HG02973 (cell line): ENCODE measurements around the gene PRLHR.

ENCODE experiments used
- ATAC-seq: cut with Tn5 transposase; IDR thresholded peaks from one replicate; pipeline ENCODE4 v1.9.1; 2021; ENCODE audit warnings: moderate library complexity; ENCODE audit not compliant: unreplicated experiment

PRLHR gene

GRCh38 chr10:118564114-118564513, 31.3 kb downstream of the PRLHR start:
- ATAC-seq, result no peak

- ATAC-seq, result no peak
Measured at GRCh38 chr10:118563373-118563890, 32.0 kb downstream of the PRLHR start.

- no peak for ATAC-seq
Measured at GRCh38 chr10:118562851-118563250, 32.6 kb downstream of the PRLHR start.

- ATAC-seq, result no peak
Measured at GRCh38 chr10:118557946-118558345, 37.5 kb downstream of the PRLHR start.

- no peak for ATAC-seq
Measured at GRCh38 chr10:118551535-118552100, 43.8 kb downstream of the PRLHR start.

- ATAC-seq, result no peak
Measured at GRCh38 chr10:118547282-118547681, 48.2 kb downstream of the PRLHR start.

- no peak for ATAC-seq
Measured at GRCh38 chr10:118546479-118546878, 49.0 kb downstream of the PRLHR start.

- no peak for ATAC-seq
Measured at GRCh38 chr10:118545381-118545780, 50.1 kb downstream of the PRLHR start.

- no peak for ATAC-seq
Measured at GRCh38 chr10:118544401-118544948, 51.0 kb downstream of the PRLHR start.

GRCh38 chr10:118543714-118544400, 51.6 kb downstream of the PRLHR start:
- peak; percentile 71 for ATAC-seq

- no peak for ATAC-seq
Measured at GRCh38 chr10:118542745-118543144, 52.7 kb downstream of the PRLHR start.

GRCh38 chr10:118542205-118542604, 53.2 kb downstream of the PRLHR start:
- ATAC-seq, result no peak

- no peak for ATAC-seq
Measured at GRCh38 chr10:118541718-118542117, 53.7 kb downstream of the PRLHR start.
